OCI-LY1 (cell line): ENCODE results near the gene SIGLEC1.

Experiments used
- CTCF ChIP-seq: fragments of 200-600 bp; sonication (generic), shearing (Covaris generic); IDR thresholded peaks from 2 replicates; pipeline ENCODE4 v1.5.1; 2017; ENCODE audit warnings: mild to moderate bottlenecking, antibody characterized with exemption, low read length, moderate library complexity, mixed read lengths
- EZH2 ChIP-seq: fragments of 200-600 bp; sonication (generic), shearing (Covaris generic); IDR thresholded peaks from 2 replicates; pipeline ENCODE4 v1.8.0; 2017; ENCODE audit warnings: borderline replicate concordance, mixed run types, mild to moderate bottlenecking, antibody characterized with exemption, low read length, moderate library complexity, mixed read lengths

GRCh38 chr20:3734111-3734843 lies 21.9 kb upstream of the SIGLEC1 start:
- TF ChIP-seq CTCF (no peak), EZH2 (no peak)
